ENCODE measurements around the gene SMARCA1. TPM values are rescaled to one million over a fixed set of nuclear protein-coding genes. Genes with fewer than 3 reads are reported as not detected.
"Not testable (repeated sequence)": the region's sequence is repeated elsewhere in the genome, so short reads cannot be mapped to it uniquely, and the experiment has no call there.

The SMARCA1 gene
- 10 to 100 TPM in 1 of 3 donors, 1 to 10 TPM in 2; 3.1 to 31.6 (median 6.0) TPM for total RNA-seq
- long read RNA-seq, donor 1, transcript SMARCA1-201 (25 exons, 3,564 nt), result minor isoform, 7 of 38 reads
- long read RNA-seq, donor 1, transcript SMARCA1-203 (24 exons, 3,948 nt), result major isoform, 17 of 38 reads
- long read RNA-seq, donor 1, partial matches to known transcripts, result 5 of 38 reads
- long read RNA-seq, donor 1, other reads (novel, unspliced or antisense), result 9 of 38 reads
- long read RNA-seq, donor 2, partial matches to known transcripts, result 2 of 2 reads
- long read RNA-seq, donor 2, other reads (novel, unspliced or antisense), result 0 of 2 reads

- DNase-seq, result peak in 2 of 3 donors; percentile 6 to 23
- no peak within 1 kb of the TSS for H3K4me3 ChIP-seq
These were observed at the start of gene SMARCA1 for GRCh38 chrX:129523079-129523911. Gene SMARCA1, minus strand, starts transcription at chrX:129523490. Its CDS starts 120 bp downstream, at chrX:129523370.

GRCh38 chrX:129572422-129572821 is 49.1 kb upstream of the SMARCA1 start:
- H3K9me3 ChIP-seq, result no peaks in the 10 kb centered on the region
- H3K4me1 ChIP-seq (ENCODE audit: low read depth), result no peaks in the 10 kb centered on the region
- DNase-seq, result no peak
- intact Hi-C loops (cut with DNase I, micrococcal nuclease), result no loop called here
- no peak for TF ChIP-seq CTCF (IDR thresholded peaks at IDR 0.05)
- no peaks in the 10 kb centered on the region for H3K36me3 ChIP-seq (ENCODE audit: low read depth)
- H3K4me3 ChIP-seq, result no peak overlapping the region
- no peak for ATAC-seq

More at GRCh38 chrX:129523079-129523911, at the start of gene SMARCA1:
- H3K9me3 ChIP-seq, result no peaks in the 10 kb centered on the region
- no peaks in the 10 kb centered on the region for H3K36me3 ChIP-seq (ENCODE audit: low read depth)
- intact Hi-C loops (cut with DNase I, micrococcal nuclease), result no loop called here
- ATAC-seq, result peak; percentile 40
- TF ChIP-seq CTCF (IDR thresholded peaks at IDR 0.05), result no peak
- H3K4me1 ChIP-seq (ENCODE audit: low read depth), result no peaks in the 10 kb centered on the region

- ATAC-seq (no peak), DNase-seq (no peak)
- no peak for TF ChIP-seq CTCF (IDR thresholded peaks at IDR 0.05)
- intact Hi-C loops (cut with DNase I, micrococcal nuclease), result no loop called here
- Histone ChIP-seq H3K4me1 (ENCODE audit: low read depth) (no peaks in the 10 kb centered on the region), H3K9me3 (no peaks in the 10 kb centered on the region), H3K36me3 (ENCODE audit: low read depth) (no peaks in the 10 kb centered on the region), H3K4me3 (no peak overlapping the region)
These were observed 45.1 kb upstream of the SMARCA1 start for GRCh38 chrX:129568349-129568748.

GRCh38 chrX:129566073-129566472 is 42.8 kb upstream of the SMARCA1 start:
- no peaks in the 10 kb centered on the region for H3K9me3 ChIP-seq
- H3K36me3 ChIP-seq (ENCODE audit: low read depth), result no peaks in the 10 kb centered on the region
- intact Hi-C loops (cut with DNase I, micrococcal nuclease), result no loop called here
- no peak overlapping the region for H3K4me3 ChIP-seq
- no peak for ATAC-seq
- TF ChIP-seq CTCF (IDR thresholded peaks at IDR 0.05), result no peak
- DNase-seq, result no peak
- H3K4me1 ChIP-seq (ENCODE audit: low read depth), result no peaks in the 10 kb centered on the region

- intact Hi-C loops (cut with DNase I, micrococcal nuclease), result no loop called here
- Histone ChIP-seq H3K9me3 (no peaks in the 10 kb centered on the region), H3K36me3 (ENCODE audit: low read depth) (no peaks in the 10 kb centered on the region), H3K4me3 (no peak overlapping the region), H3K4me1 (ENCODE audit: low read depth) (no peaks in the 10 kb centered on the region)
- TF ChIP-seq CTCF (IDR thresholded peaks at IDR 0.05), result no peak
- peak in 1 of 3 donors; percentile 6 for DNase-seq
- ATAC-seq, result no peak
These were observed 41.9 kb upstream of the SMARCA1 start for GRCh38 chrX:129565046-129565650.

GRCh38 chrX:129564345-129564744 is 41.1 kb upstream of the SMARCA1 start:
- ATAC-seq; DNase-seq; H3K9me3 ChIP-seq; H3K4me1 ChIP-seq (ENCODE audit: low read depth); intact Hi-C loops (cut with DNase I, micrococcal nuclease); H3K4me3 ChIP-seq; H3K36me3 ChIP-seq (ENCODE audit: low read depth): not testable (repeated sequence)

Measured in mucosa of descending colon (tissue), 3 donors.